ENCODE measurements around the gene MACROD2.
"Not testable (repeated sequence)": the region's sequence is repeated elsewhere in the genome, so short reads cannot be mapped to it uniquely, and the experiment has no call there.

The MACROD2 gene

GRCh38 chr20:15336536-15336935 is 1341.2 kb downstream of the MACROD2 start:
- DNase-seq: no peak

- no peak for DNase-seq
Observed at GRCh38 chr20:15339264-15339663, 1343.9 kb downstream of the MACROD2 start.

GRCh38 chr20:15342991-15343523 is 1347.7 kb downstream of the MACROD2 start:
- no peak for DNase-seq

GRCh38 chr20:15345287-15345686 is 1350.0 kb downstream of the MACROD2 start:
- DNase-seq: no peak

GRCh38 chr20:15346657-15347280 is 1351.5 kb downstream of the MACROD2 start:
- DNase-seq: no peak

- DNase-seq: no peak
Observed at GRCh38 chr20:15359056-15359455, 1363.7 kb downstream of the MACROD2 start.

- DNase-seq: no peak
Observed at GRCh38 chr20:15362849-15363248, 1367.5 kb downstream of the MACROD2 start.

- DNase-seq: no peak
Observed at GRCh38 chr20:15364781-15365180, 1369.5 kb downstream of the MACROD2 start.

- DNase-seq: no peak
Observed at GRCh38 chr20:15370370-15370769, 1375.1 kb downstream of the MACROD2 start.

- DNase-seq: no peak
Observed at GRCh38 chr20:15374682-15375081, 1379.4 kb downstream of the MACROD2 start.

- DNase-seq: no peak
Observed at GRCh38 chr20:15375836-15376235, 1380.5 kb downstream of the MACROD2 start.

- not testable (repeated sequence) for DNase-seq
Observed at GRCh38 chr20:15377603-15378002, 1382.3 kb downstream of the MACROD2 start.

- DNase-seq: no peak
Observed at GRCh38 chr20:15378151-15378550, 1382.8 kb downstream of the MACROD2 start.

GRCh38 chr20:15379681-15380296 is 1384.5 kb downstream of the MACROD2 start:
- no peak for DNase-seq

- no peak for DNase-seq
Observed at GRCh38 chr20:15380770-15381169, 1385.5 kb downstream of the MACROD2 start.

- DNase-seq: no peak
Observed at GRCh38 chr20:15387228-15387627, 1391.9 kb downstream of the MACROD2 start.

GRCh38 chr20:15395457-15395856 is 1400.1 kb downstream of the MACROD2 start:
- no peak for DNase-seq

- DNase-seq: no peak
Observed at GRCh38 chr20:15396026-15396425, 1400.7 kb downstream of the MACROD2 start.

- DNase-seq: no peak
Observed at GRCh38 chr20:15396900-15397299, 1401.6 kb downstream of the MACROD2 start.

- DNase-seq: no peak
Observed at GRCh38 chr20:15399781-15400180, 1404.5 kb downstream of the MACROD2 start.

GRCh38 chr20:15406072-15406471 is 1410.8 kb downstream of the MACROD2 start:
- no peak for DNase-seq

- DNase-seq: no peak
Observed at GRCh38 chr20:15411781-15412180, 1416.5 kb downstream of the MACROD2 start.

GRCh38 chr20:15415908-15416307 is 1420.6 kb downstream of the MACROD2 start:
- DNase-seq: no peak

GRCh38 chr20:15419856-15420255 is 1424.5 kb downstream of the MACROD2 start:
- no peak for DNase-seq

- no peak for DNase-seq
Observed at GRCh38 chr20:15422966-15423365, 1427.7 kb downstream of the MACROD2 start.
